Measurements from ENCODE around the gene TECTA.

DNA sequence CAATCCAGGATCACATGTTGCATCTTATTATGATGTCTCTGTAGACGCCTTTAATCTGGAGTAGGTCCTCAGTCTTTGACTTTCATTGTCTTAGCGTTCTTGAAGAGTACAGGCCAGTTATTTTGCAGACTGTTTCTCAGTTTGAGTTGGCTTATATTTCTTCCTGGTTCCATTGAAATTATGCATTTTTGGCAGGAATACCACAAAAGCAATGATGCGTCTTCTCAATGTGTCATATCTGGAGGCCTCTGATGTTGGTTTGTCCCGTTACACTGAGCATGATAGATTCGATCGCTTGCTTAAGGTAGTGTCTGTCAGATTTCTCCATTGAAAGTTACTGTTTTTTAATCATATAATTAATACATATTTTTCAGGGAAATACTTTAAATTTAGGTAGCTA, 30.6 kb downstream of the TECTA start:
- no peak for TF ChIP-seq EZH2phosphoT487 (IDR thresholded peaks at IDR 0.05; ENCODE audit: low read depth, severe bottlenecking, unreplicated experiment)
- TF ChIP-seq, protein P1, sequence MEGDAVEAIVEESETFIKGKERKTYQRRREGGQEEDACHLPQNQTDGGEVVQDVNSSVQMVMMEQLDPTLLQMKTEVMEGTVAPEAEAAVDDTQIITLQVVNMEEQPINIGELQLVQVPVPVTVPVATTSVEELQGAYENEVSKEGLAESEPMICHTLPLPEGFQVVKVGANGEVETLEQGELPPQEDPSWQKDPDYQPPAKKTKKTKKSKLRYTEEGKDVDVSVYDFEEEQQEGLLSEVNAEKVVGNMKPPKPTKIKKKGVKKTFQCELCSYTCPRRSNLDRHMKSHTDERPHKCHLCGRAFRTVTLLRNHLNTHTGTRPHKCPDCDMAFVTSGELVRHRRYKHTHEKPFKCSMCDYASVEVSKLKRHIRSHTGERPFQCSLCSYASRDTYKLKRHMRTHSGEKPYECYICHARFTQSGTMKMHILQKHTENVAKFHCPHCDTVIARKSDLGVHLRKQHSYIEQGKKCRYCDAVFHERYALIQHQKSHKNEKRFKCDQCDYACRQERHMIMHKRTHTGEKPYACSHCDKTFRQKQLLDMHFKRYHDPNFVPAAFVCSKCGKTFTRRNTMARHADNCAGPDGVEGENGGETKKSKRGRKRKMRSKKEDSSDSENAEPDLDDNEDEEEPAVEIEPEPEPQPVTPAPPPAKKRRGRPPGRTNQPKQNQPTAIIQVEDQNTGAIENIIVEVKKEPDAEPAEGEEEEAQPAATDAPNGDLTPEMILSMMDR (IDR thresholded peaks at IDR 0.05; ENCODE audit: poor library complexity), result no peak
